ENCODE measurements around the gene SYNGR2. TPM values are rescaled to one million over a fixed set of nuclear protein-coding genes. Genes with fewer than 3 reads are reported as not detected.

The SYNGR2 gene
- total and polyA plus RNA-seq, 9 of the 15 experiments (the other 6 are each of a cell fraction or from before 2014, with no cell fraction given) = 1.4 to 173 (median 87.8) TPM

DNA sequence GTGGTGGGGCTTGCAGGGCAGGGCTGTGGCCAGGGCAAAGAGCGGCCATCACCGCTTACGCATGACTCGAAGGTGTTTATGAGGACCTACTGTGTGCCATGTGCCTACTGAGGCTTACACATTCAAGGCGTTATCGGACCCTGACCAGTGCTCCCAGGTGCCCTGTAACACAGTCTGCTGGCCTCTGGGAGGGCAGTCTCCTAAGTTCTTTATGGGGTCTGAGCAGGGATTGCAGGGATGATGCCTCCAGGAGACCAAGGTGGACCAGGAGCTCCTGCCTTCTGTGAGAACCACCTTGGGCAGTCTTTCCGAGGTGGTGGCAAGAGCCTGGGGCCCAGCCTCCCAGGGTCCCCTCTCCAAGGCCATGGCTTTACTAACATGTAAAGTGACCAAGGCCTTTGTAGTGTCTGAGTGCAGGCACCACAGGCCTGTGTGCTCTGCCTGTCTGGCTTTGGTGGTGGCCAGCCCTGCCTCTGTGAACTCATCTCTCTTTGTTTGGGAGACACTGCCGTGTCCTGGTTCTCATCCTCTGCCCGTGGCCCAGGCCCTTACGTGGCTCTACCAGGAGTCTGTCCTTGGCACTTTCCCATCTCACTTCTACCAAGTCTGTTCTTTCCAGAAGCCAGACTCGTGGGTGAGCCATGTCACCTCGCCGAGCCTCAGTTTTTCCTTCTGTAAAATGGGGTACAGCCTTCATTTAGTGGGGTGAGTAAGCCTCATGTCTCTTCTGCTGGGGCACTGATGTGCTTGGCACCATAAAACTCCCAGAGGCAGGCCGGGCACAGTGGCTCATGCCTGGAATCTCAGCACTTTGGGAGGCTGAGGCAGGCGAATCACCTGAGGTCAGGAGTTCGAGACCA is 3.4 kb upstream of the SYNGR2 start:
- FAIRE-seq (no peak), ATAC-seq (no peak), DNase-seq (ENCODE audit: extremely low read depth in 1 of 4, low spot score in 3 of 4) (no peak)
- Histone ChIP-seq H2AFZ (ENCODE audit: low read depth, low read length) (no peak overlapping the region), H3K4me1 (replicated peaks in 1 of 2; ENCODE audit: control insufficient read depth in 2 of 2, insufficient read depth in 2 of 2, low read length in 2 of 2) (peaks cover 24 to 59% of the 10 kb centered on the region in 2 experiments; a peak in 4 of 5 replicates), H3K27ac (ENCODE audit: extremely low read depth, low read depth, low read length) (no peak overlapping the region; the same call in 2 of the 3 replicates), H4K20me1 (replicated peaks; ENCODE audit: control insufficient read depth, insufficient read depth, low read length) (peaks cover 8% of the 10 kb centered on the region), H3K9ac (ENCODE audit: insufficient read depth in 1 of 2, low read depth in 2 of 2, low read length in 2 of 2) (peak overlapping the region in 1 of 2 experiments; percentile 42; a peak in 1 of 4 replicates), H3K4me3 (no peak overlapping the region), H3K36me3 (ENCODE audit: control insufficient read depth, insufficient read depth, low read length) (peaks cover 10% of the 10 kb centered on the region; the same call in 2 of the 3 replicates), H3K4me2 (ENCODE audit: insufficient read depth, low read length) (no peak overlapping the region), H3K79me2 (ENCODE audit: control insufficient read depth, insufficient read depth, low read length) (peaks cover 22% of the 10 kb centered on the region), H3K27me3 (ENCODE audit: control insufficient read depth in 2 of 2, insufficient read depth in 2 of 2, low read length in 2 of 2) (no peaks in the 10 kb centered on the region), H3K9me3 (replicated peaks; ENCODE audit: control insufficient read depth, insufficient read depth, low read depth, low read length) (no peaks in the 10 kb centered on the region), H3K9me1 (ENCODE audit: control insufficient read depth, insufficient read depth, low read length) (peaks cover 8% of the 10 kb centered on the region)
- no TSS peak for BruUV-seq (replicated peaks)
- 77% methylated on average over 16 of the region's 16 CpGs for WGBS (ENCODE audit: insufficient coverage, low coverage, missing lambda C conversion rate)
- in situ Hi-C loops (cut with MboI) (no loop called here), intact Hi-C loops (cut with micrococcal nuclease) (loop anchor here (1.0 to 5.0 kb wide), 2 partner anchors 19 to 38 kb away; partner anchors contain the start of genes C17orf99 and TMC6)
- ChIA-PET CTCF (ENCODE audit: low intra/inter-chr PET ratio) (no interaction called here), POLR2A (no interaction called here)
- TF ChIP-seq EP300 (IDR thresholded peaks at IDR 0.05; ENCODE audit: low read length) = no peak
- TF ChIP-seq NR3C1 (CRISPR knock-in tag; IDR thresholded peaks at IDR 0.05) = peak; percentile 8; the same call in 1 of the 2 replicates
- peak; percentile 93 for TF ChIP-seq BCOR (IDR thresholded peaks at IDR 0.05)
- TF ChIP-seq CREB1 (IDR thresholded peaks at IDR 0.05) = no peak
- no peak for TF ChIP-seq CREB1 (CRISPR knock-in tag; IDR thresholded peaks at IDR 0.05)
- TF ChIP-seq CBX1 (IDR thresholded peaks at IDR 0.05; ENCODE audit: low read depth) = 0 out of 2 replicates have a peak, but pooled peaks have one; percentile 40
- TF ChIP-seq PRPF4 (IDR thresholded peaks at IDR 0.05; ENCODE audit: insufficient read depth, low read depth, low read length, poor library complexity, severe bottlenecking) = no peak
- TF ChIP-seq ZKSCAN1 (IDR thresholded peaks at IDR 0.05; ENCODE audit: low read depth, low read length) = peak; percentile 95
- 0 out of 2 replicates have a peak, but pooled peaks have one; percentile 54 for TF ChIP-seq SMARCA5 (IDR thresholded peaks at IDR 0.05)
- TF ChIP-seq HDAC2 (IDR thresholded peaks at IDR 0.05) = 0 out of 2 replicates have a peak, but pooled peaks have one; percentile 37
- TF ChIP-seq, protein P1, sequence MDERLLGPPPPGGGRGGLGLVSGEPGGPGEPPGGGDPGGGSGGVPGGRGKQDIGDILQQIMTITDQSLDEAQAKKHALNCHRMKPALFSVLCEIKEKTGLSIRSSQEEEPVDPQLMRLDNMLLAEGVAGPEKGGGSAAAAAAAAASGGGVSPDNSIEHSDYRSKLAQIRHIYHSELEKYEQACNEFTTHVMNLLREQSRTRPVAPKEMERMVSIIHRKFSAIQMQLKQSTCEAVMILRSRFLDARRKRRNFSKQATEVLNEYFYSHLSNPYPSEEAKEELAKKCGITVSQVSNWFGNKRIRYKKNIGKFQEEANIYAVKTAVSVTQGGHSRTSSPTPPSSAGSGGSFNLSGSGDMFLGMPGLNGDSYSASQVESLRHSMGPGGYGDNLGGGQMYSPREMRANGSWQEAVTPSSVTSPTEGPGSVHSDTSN (CRISPR knock-in tag; IDR thresholded peaks at IDR 0.05; ENCODE audit: low read depth) = no peak
- TF ChIP-seq, protein P1 (tag; conservative IDR thresholded peaks at IDR 0.05; ENCODE audit: low read depth) = no peak
- TF ChIP-seq MCM2 (IDR thresholded peaks at IDR 0.05; ENCODE audit: low read depth) = no peak
- TF ChIP-seq, protein P2, sequence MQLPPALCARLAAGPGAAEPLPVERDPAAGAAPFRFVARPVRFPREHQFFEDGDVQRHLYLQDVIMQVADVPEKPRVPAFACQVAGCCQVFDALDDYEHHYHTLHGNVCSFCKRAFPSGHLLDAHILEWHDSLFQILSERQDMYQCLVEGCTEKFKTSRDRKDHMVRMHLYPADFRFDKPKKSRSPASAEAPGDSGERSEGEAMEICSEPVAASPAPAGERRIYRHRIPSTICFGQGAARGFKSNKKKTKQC (CRISPR knock-in tag; IDR thresholded peaks at IDR 0.05) = no peak
- peak; percentile 72 for TF ChIP-seq ADNP (tag; IDR thresholded peaks at IDR 0.05)
- TF ChIP-seq CAMTA2 (CRISPR knock-in tag; conservative IDR thresholded peaks at IDR 0.05) = no peak
- no peak for TF ChIP-seq ZNF316 (IDR thresholded peaks at IDR 0.05)
- TF ChIP-seq PHTF2 (CRISPR knock-in tag; IDR thresholded peaks at IDR 0.05) = no peak
- no peak for TF ChIP-seq ZNF282 (CRISPR knock-in tag; IDR thresholded peaks at IDR 0.05)
- no peak; the same call in 1 of the 2 replicates for TF ChIP-seq ZNF263 (CRISPR knock-in tag; IDR thresholded peaks at IDR 0.05; ENCODE audit: borderline replicate concordance)
- TF ChIP-seq RBM25 (IDR thresholded peaks at IDR 0.05; ENCODE audit: low read depth, low read length, severe bottlenecking) = peak; percentile 65
- peak in 1 of 2 experiments; percentile 85; a peak in 3 of 4 replicates for TF ChIP-seq KDM1A (IDR thresholded peaks at IDR 0.05)
- TF ChIP-seq MTA1 (IDR thresholded peaks at IDR 0.05; ENCODE audit: borderline replicate concordance) = no peak

Data from K562 (cell line).